ENCODE data around the gene NLRP7.
"Not testable (repeated sequence)": the region's sequence is repeated elsewhere in the genome, so short reads cannot be mapped to it uniquely, and the experiment has no call there.

Gene NLRP7

DNA sequence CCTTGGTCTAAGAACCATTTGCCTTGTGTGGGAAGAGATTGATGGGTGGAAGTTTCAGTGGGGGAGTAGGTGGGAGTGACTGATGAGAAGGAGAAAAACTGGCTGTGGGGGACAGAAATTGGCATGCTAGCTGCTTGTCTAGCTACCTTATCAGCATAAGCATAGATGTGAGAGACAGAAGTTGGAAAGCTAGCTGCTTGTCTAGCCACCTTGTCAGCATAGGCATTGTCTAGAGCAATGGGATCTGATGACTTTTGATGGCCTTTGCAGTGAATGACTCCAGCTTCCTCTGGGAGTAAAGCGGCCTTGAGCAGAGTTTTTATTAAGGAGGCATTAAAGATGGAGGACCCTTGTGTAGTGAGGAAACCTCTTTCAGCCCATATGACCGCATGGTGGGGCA, 51.3 kb downstream of the NLRP7 start:
- no peak overlapping the region for H3K4me3 ChIP-seq (IDR thresholded peaks at IDR 0.05; ENCODE audit: insufficient read depth, low read depth, low read length)
- H3K79me2 ChIP-seq (ENCODE audit: insufficient read depth, low read depth), result no peaks in the 10 kb centered on the region
- H3K27ac ChIP-seq, result no peak overlapping the region
- H3K27me3 ChIP-seq (ENCODE audit: insufficient read depth, low read depth), result peaks cover 31% of the 10 kb centered on the region; the same call in 1 of the 2 replicates
- TF ChIP-seq, protein P1, sequence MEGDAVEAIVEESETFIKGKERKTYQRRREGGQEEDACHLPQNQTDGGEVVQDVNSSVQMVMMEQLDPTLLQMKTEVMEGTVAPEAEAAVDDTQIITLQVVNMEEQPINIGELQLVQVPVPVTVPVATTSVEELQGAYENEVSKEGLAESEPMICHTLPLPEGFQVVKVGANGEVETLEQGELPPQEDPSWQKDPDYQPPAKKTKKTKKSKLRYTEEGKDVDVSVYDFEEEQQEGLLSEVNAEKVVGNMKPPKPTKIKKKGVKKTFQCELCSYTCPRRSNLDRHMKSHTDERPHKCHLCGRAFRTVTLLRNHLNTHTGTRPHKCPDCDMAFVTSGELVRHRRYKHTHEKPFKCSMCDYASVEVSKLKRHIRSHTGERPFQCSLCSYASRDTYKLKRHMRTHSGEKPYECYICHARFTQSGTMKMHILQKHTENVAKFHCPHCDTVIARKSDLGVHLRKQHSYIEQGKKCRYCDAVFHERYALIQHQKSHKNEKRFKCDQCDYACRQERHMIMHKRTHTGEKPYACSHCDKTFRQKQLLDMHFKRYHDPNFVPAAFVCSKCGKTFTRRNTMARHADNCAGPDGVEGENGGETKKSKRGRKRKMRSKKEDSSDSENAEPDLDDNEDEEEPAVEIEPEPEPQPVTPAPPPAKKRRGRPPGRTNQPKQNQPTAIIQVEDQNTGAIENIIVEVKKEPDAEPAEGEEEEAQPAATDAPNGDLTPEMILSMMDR (conservative IDR thresholded peaks at IDR 0.05; ENCODE audit: low read depth, low read length), result no peak
- H3K9ac ChIP-seq, result no peak overlapping the region
- H3K36me3 ChIP-seq (ENCODE audit: insufficient read depth), result no peaks in the 10 kb centered on the region
- no peaks in the 10 kb centered on the region for H3K4me1 ChIP-seq (ENCODE audit: low read depth, poor library complexity, severe bottlenecking)
- H3K4me2 ChIP-seq, result no peak overlapping the region
- no peaks in the 10 kb centered on the region for H4K20me1 ChIP-seq (ENCODE audit: insufficient read depth)
- H2AFZ ChIP-seq (ENCODE audit: low read depth), result no peak overlapping the region

DNA sequence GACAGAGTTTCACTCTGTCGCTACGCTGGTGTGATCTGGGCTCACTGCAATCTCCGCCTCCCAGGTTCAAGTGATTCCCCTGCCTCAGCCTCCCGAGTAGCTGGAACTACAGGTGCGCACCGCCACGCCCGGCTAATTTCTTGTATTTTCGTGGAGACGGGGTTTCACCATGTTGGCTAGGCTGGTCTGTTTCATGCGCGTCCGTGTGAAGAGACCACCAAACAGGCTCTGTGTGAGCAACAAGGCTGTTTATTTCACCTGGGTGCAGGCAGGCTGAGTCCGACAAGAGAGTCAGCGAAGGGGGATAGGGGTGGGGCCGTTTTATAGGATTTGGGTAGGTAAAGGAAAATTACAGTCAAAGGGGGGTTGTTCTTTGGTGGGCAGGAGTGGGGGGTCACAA, 53.2 kb downstream of the NLRP7 start:
- H3K4me1 ChIP-seq (ENCODE audit: low read depth, poor library complexity, severe bottlenecking); H3K79me2 ChIP-seq (ENCODE audit: insufficient read depth, low read depth); H4K20me1 ChIP-seq (ENCODE audit: insufficient read depth); H2AFZ ChIP-seq (ENCODE audit: low read depth); H3K9ac ChIP-seq; H3K4me2 ChIP-seq; H3K4me3 ChIP-seq (IDR thresholded peaks at IDR 0.05; ENCODE audit: insufficient read depth, low read depth, low read length); H3K27ac ChIP-seq; H3K36me3 ChIP-seq (ENCODE audit: insufficient read depth): not testable (repeated sequence)
- peaks cover 19% of the 10 kb centered on the region; the same call in 1 of the 2 replicates for H3K27me3 ChIP-seq (ENCODE audit: insufficient read depth, low read depth)

DNA sequence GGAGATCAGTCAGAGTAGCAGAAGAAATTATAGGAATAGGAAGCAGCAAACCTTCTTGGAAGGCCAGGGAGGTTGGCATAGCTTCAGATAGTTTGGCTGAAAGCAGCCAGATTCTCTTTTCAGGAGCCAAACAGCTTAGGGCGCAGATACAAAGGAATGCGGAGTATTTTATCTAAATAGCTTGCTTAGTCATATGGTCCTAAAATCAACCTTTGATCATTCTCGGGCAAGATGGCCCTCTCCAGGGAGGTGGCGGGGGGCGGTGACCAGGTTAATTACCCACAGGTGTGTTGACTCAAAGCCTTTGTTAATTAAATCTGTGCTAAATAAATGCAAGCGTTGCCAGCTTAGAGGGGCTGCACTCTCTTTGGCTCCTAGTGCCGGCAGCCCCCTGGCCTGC, 53.9 kb downstream of the NLRP7 start:
- Histone ChIP-seq H3K4me2 (no peak overlapping the region), H3K9ac (no peak overlapping the region)

DNA sequence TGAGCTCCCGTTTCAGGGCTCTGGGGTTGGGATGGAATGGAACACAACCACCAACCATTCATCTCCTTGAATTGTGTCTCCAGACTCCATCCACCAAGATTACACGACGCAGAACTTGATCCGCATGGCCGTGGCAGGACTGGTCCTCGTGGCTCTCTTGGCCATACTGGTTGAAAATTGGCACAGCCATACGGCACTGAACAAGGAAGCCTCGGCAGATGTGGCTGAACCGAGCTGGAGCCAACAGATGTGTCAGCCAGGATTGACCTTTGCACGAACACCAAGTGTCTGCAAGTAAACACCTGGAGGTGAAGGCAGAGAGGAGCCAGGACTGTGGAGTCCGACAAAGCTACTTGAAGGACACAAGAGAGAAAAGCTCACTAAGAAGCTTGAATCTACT, 57.8 kb downstream of the NLRP7 start:
- no peaks in the 10 kb centered on the region for H3K4me1 ChIP-seq (ENCODE audit: low read depth, poor library complexity, severe bottlenecking)
- no peak overlapping the region for H2AFZ ChIP-seq (ENCODE audit: low read depth)
- no peaks in the 10 kb centered on the region for H3K36me3 ChIP-seq (ENCODE audit: insufficient read depth)
- no peaks in the 10 kb centered on the region for H4K20me1 ChIP-seq (ENCODE audit: insufficient read depth)
- H3K4me3 ChIP-seq (IDR thresholded peaks at IDR 0.05; ENCODE audit: insufficient read depth, low read depth, low read length), result no peak overlapping the region
- H3K9ac ChIP-seq, result no peak overlapping the region
- H3K4me2 ChIP-seq, result no peak overlapping the region
- TF ChIP-seq, protein P1 (conservative IDR thresholded peaks at IDR 0.05; ENCODE audit: low read depth, low read length), result no peak
- no peaks in the 10 kb centered on the region for H3K79me2 ChIP-seq (ENCODE audit: insufficient read depth, low read depth)
- peaks cover 3% of the 10 kb centered on the region; the same call in 1 of the 2 replicates for H3K27me3 ChIP-seq (ENCODE audit: insufficient read depth, low read depth)
- no peak overlapping the region for H3K27ac ChIP-seq

More for the DNA sequence above, 53.9 kb downstream of the NLRP7 start:
- no peaks in the 10 kb centered on the region for H3K79me2 ChIP-seq (ENCODE audit: insufficient read depth, low read depth)
- H3K36me3 ChIP-seq (ENCODE audit: insufficient read depth), result no peaks in the 10 kb centered on the region
- no peak overlapping the region for H2AFZ ChIP-seq (ENCODE audit: low read depth)
- no peak overlapping the region for H3K4me3 ChIP-seq (IDR thresholded peaks at IDR 0.05; ENCODE audit: insufficient read depth, low read depth, low read length)
- no peaks in the 10 kb centered on the region for H3K4me1 ChIP-seq (ENCODE audit: low read depth, poor library complexity, severe bottlenecking)
- H3K27me3 ChIP-seq (ENCODE audit: insufficient read depth, low read depth), result peaks cover 12% of the 10 kb centered on the region; the same call in 1 of the 2 replicates
- no peak overlapping the region for H3K27ac ChIP-seq
- no peaks in the 10 kb centered on the region for H4K20me1 ChIP-seq (ENCODE audit: insufficient read depth)
- TF ChIP-seq, protein P1 (conservative IDR thresholded peaks at IDR 0.05; ENCODE audit: low read depth, low read length), result no peak

DNA sequence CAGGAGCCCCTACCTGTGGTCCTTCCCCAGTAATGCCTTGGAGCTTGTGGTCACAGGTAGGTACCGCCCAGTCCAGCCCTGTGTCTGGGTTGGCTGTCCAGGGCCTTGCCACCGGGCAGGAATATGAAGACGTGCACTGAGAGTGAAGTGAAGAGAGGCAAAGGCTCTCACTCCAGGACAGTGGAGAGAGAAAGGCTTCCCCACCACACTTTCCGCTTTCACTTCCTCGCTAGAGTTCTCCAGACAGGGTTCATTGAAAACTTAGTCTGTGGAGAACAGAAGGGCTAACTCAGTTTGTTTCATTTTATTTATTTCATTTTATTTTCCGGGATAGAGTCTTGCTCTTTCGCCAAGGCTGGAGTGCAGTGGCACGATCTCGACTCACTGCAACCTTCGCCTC, 59.1 kb downstream of the NLRP7 start:
- Histone ChIP-seq H4K20me1 (ENCODE audit: insufficient read depth) (no peaks in the 10 kb centered on the region), H3K36me3 (ENCODE audit: insufficient read depth) (no peaks in the 10 kb centered on the region), H3K4me1 (ENCODE audit: low read depth, poor library complexity, severe bottlenecking) (peaks cover 1% of the 10 kb centered on the region), H3K4me3 (IDR thresholded peaks at IDR 0.05; ENCODE audit: insufficient read depth, low read depth, low read length) (no peak overlapping the region), H3K27ac (no peak overlapping the region), H3K4me2 (no peak overlapping the region), H3K9ac (no peak overlapping the region), H2AFZ (ENCODE audit: low read depth) (no peak overlapping the region), H3K79me2 (ENCODE audit: insufficient read depth, low read depth) (no peaks in the 10 kb centered on the region), H3K27me3 (ENCODE audit: insufficient read depth, low read depth) (peaks cover 3% of the 10 kb centered on the region; the same call in 1 of the 2 replicates)
- TF ChIP-seq, protein P1 (conservative IDR thresholded peaks at IDR 0.05; ENCODE audit: low read depth, low read length), result no peak

All from KMS-11 (cell line).